GM18507 (cell line): ENCODE measurements around the gene BAHCC1.

Experiments
- DNase-seq: peaks from one replicate; pipeline ENCODE4 v3.0.0; 2011; ENCODE audit warnings: low read depth; ENCODE audit not compliant: insufficient read length; ENCODE audit errors: extremely low spot score
- FAIRE-seq: peaks from 2 replicates; lab custom pipeline; 2011; peaks lifted over from hg19 to GRCh38; lab: Jason Lieb, UNC

Gene BAHCC1

GRCh38 chr17:81468111-81468769 lies 73.0 kb downstream of the BAHCC1 start:
- FAIRE-seq, result no peak
- DNase-seq, result no peak

GRCh38 chr17:81468770-81469121 lies 73.5 kb downstream of the BAHCC1 start:
- DNase-seq (no peak), FAIRE-seq (no peak)

GRCh38 chr17:81469266-81469665 lies 74.0 kb downstream of the BAHCC1 start:
- DNase-seq (no peak), FAIRE-seq (no peak)

GRCh38 chr17:81470270-81470943 lies 75.2 kb downstream of the BAHCC1 start:
- DNase-seq, result no peak
- FAIRE-seq, result no peak

- FAIRE-seq (no peak), DNase-seq (no peak)
Observed at GRCh38 chr17:81470944-81471817, 75.9 kb downstream of the BAHCC1 start.

- FAIRE-seq, result no peak
- DNase-seq, result no peak
Observed at GRCh38 chr17:81471818-81472456, 76.7 kb downstream of the BAHCC1 start.

- FAIRE-seq (no peak), DNase-seq (no peak)
Observed at GRCh38 chr17:81473019-81473418, 77.8 kb downstream of the BAHCC1 start.

- FAIRE-seq (no peak), DNase-seq (no peak)
Observed at GRCh38 chr17:81474958-81475357, 79.7 kb downstream of the BAHCC1 start.

- DNase-seq (no peak), FAIRE-seq (no peak)
Observed at GRCh38 chr17:81476097-81476496, 80.8 kb downstream of the BAHCC1 start.

- no peak for DNase-seq
- FAIRE-seq, result no peak
Observed at GRCh38 chr17:81476635-81477034, 81.4 kb downstream of the BAHCC1 start.

GRCh38 chr17:81477173-81477572 lies 81.9 kb downstream of the BAHCC1 start:
- FAIRE-seq (no peak), DNase-seq (no peak)

GRCh38 chr17:81478119-81478518 lies 82.9 kb downstream of the BAHCC1 start:
- DNase-seq (no peak), FAIRE-seq (no peak)

GRCh38 chr17:81479175-81480071 lies 84.2 kb downstream of the BAHCC1 start:
- no peak for FAIRE-seq
- DNase-seq, result no peak

GRCh38 chr17:81480140-81481072 lies 85.1 kb downstream of the BAHCC1 start:
- no peak for DNase-seq
- FAIRE-seq, result no peak

GRCh38 chr17:81481073-81481799 lies 86.0 kb downstream of the BAHCC1 start:
- DNase-seq, result no peak
- FAIRE-seq, result no peak

GRCh38 chr17:81481815-81482505 lies 86.7 kb downstream of the BAHCC1 start:
- FAIRE-seq (no peak), DNase-seq (no peak)

GRCh38 chr17:81482673-81483072 lies 87.4 kb downstream of the BAHCC1 start:
- DNase-seq (no peak), FAIRE-seq (no peak)
